ENCODE data around the gene TAF11L13.
"Not testable (repeated sequence)": the region's sequence is repeated elsewhere in the genome, so short reads cannot be mapped to it uniquely, and the experiment has no call there.

TAF11L13 gene

GRCh38 chr5:17631788-17632187 lies at the start of gene TAF11L13:
TSS of gene TAF11L13 (plus strand) at chr5:17632088.
- DNase-seq (ENCODE audit: low read depth); H3K4me3 ChIP-seq (ENCODE audit: low read depth, low read length): not testable (repeated sequence)

GRCh38 chr5:17585658-17586057 lies 46.2 kb upstream of the TAF11L13 start, which contains the start of gene TAF11L7:
TSS of gene TAF11L7 (minus strand) at chr5:17585758.
- not testable (repeated sequence) for H3K4me3 ChIP-seq (ENCODE audit: low read depth, low read length); DNase-seq (ENCODE audit: low read depth)

- not testable (repeated sequence) for DNase-seq (ENCODE audit: low read depth); H3K4me3 ChIP-seq (ENCODE audit: low read depth, low read length)
These were observed 41.0 kb upstream of the TAF11L13 start, which contains the start of gene TAF11L8 for GRCh38 chr5:17590860-17591259. TSS of gene TAF11L8 (minus strand) at chr5:17590960.

GRCh38 chr5:17594255-17594654 lies 37.6 kb upstream of the TAF11L13 start, which contains the start of gene TAF11L9:
TSS of gene TAF11L9 (minus strand) at chr5:17594394.
- DNase-seq (ENCODE audit: low read depth), result not testable (repeated sequence)

GRCh38 chr5:17597728-17598127 lies 34.2 kb upstream of the TAF11L13 start, which contains the start of gene TAF11L10:
TSS of gene TAF11L10 (minus strand) at chr5:17597828.
- not testable (repeated sequence) for DNase-seq (ENCODE audit: low read depth); H3K4me3 ChIP-seq (ENCODE audit: low read depth, low read length)

More at GRCh38 chr5:17594255-17594654, 37.6 kb upstream of the TAF11L13 start, which contains the start of gene TAF11L9:
- not testable (repeated sequence) for H3K4me3 ChIP-seq (ENCODE audit: low read depth, low read length)

GRCh38 chr5:17603880-17604279 lies 28.0 kb upstream of the TAF11L13 start, which contains the start of gene TAF11L11:
TSS of gene TAF11L11 (plus strand) at chr5:17604183.
- DNase-seq (ENCODE audit: low read depth); H3K4me3 ChIP-seq (ENCODE audit: low read depth, low read length): not testable (repeated sequence)

GRCh38 chr5:17604951-17605350 lies 26.9 kb upstream of the TAF11L13 start:
- no peak overlapping the region for H3K4me3 ChIP-seq (ENCODE audit: low read depth, low read length)
- no peak for TF ChIP-seq CTCF (conservative IDR thresholded peaks at IDR 0.05; ENCODE audit: low read depth, low read length)
- DNase-seq (ENCODE audit: low read depth), result no peak

- H3K4me3 ChIP-seq (ENCODE audit: low read depth, low read length); DNase-seq (ENCODE audit: low read depth): not testable (repeated sequence)
These were observed 24.4 kb upstream of the TAF11L13 start for GRCh38 chr5:17607461-17607860.

GRCh38 chr5:17610092-17610491 lies 21.8 kb upstream of the TAF11L13 start, which contains the start of gene TAF11L12:
TSS of gene TAF11L12 (plus strand) at chr5:17610392.
- not testable (repeated sequence) for DNase-seq (ENCODE audit: low read depth); H3K4me3 ChIP-seq (ENCODE audit: low read depth, low read length)

- DNase-seq (ENCODE audit: low read depth), result no peak
- no peak overlapping the region for H3K4me3 ChIP-seq (ENCODE audit: low read depth, low read length)
- no peak for TF ChIP-seq CTCF (conservative IDR thresholded peaks at IDR 0.05; ENCODE audit: low read depth, low read length)
These were observed 16.8 kb upstream of the TAF11L13 start for GRCh38 chr5:17614872-17615605.

- no peak for DNase-seq (ENCODE audit: low read depth)
- H3K4me3 ChIP-seq (ENCODE audit: low read depth, low read length), result no peak overlapping the region
- TF ChIP-seq CTCF (conservative IDR thresholded peaks at IDR 0.05; ENCODE audit: low read depth, low read length), result no peak
These were observed 12.5 kb upstream of the TAF11L13 start for GRCh38 chr5:17619354-17619753.
